H9 (cell line): ENCODE results near the gene PLEKHA7. TPM values are rescaled to one million over a fixed set of nuclear protein-coding genes. Genes with fewer than 3 reads are reported as not detected.

Experiments used
- DNase-seq: peaks from one replicate; pipeline ENCODE4 v3.0.0-alpha.2; 2017
- H2AFZ ChIP-seq: one replicate; pipeline ENCODE4 v1.6.1; 2013; ENCODE audit warnings: mild to moderate bottlenecking, low read length, control low read depth, moderate library complexity
- H2AK5ac ChIP-seq: 2 replicates; pipeline ENCODE4 v1.6.1; 2013; ENCODE audit warnings: low read length, control low read depth, mixed read lengths; ENCODE audit not compliant: insufficient read length
- H2BK120ac ChIP-seq: one replicate; pipeline ENCODE4 v1.6.1; 2013; ENCODE audit warnings: low read depth, mild to moderate bottlenecking, low read length, control low read depth, inconsistent platforms; ENCODE audit not compliant: poor library complexity, severe bottlenecking
- H2BK12ac ChIP-seq: 2 replicates; pipeline ENCODE4 v1.6.1; 2013; ENCODE audit warnings: low read length, control low read depth, mixed read lengths, low read depth; ENCODE audit not compliant: insufficient read length
- H2BK15ac ChIP-seq: 2 replicates; pipeline ENCODE4 v1.6.1; 2013; ENCODE audit warnings: low read depth, low read length, control low read depth
- H2BK20ac ChIP-seq: one replicate; pipeline ENCODE4 v1.6.1; 2013; ENCODE audit warnings: low read depth, mild to moderate bottlenecking, low read length, control low read depth, inconsistent platforms; ENCODE audit not compliant: poor library complexity, severe bottlenecking
- H2BK5ac ChIP-seq: 2 replicates; pipeline ENCODE4 v1.6.1; 2013; ENCODE audit warnings: low read length, control low read depth, mixed read lengths; ENCODE audit not compliant: insufficient read length
- H3K14ac ChIP-seq: 2 replicates; pipeline ENCODE4 v1.6.1; 2013; ENCODE audit warnings: low read length, control low read depth; ENCODE audit not compliant: insufficient read depth
- H3K18ac ChIP-seq: 2 replicates; pipeline ENCODE4 v1.6.1; 2013; ENCODE audit warnings: low read depth, mild to moderate bottlenecking, mixed read lengths, low read length, control low read depth; ENCODE audit not compliant: insufficient read length
- H3K23ac ChIP-seq: 2 replicates; pipeline ENCODE4 v1.6.1; 2013; ENCODE audit warnings: low read length, control low read depth, mixed read lengths, low read depth; ENCODE audit not compliant: insufficient read length
- H3K23me2 ChIP-seq: 2 replicates; pipeline ENCODE4 v1.6.1; 2013; ENCODE audit warnings: low read depth, mild to moderate bottlenecking, mixed read lengths, low read length, control low read depth; ENCODE audit not compliant: insufficient read length, poor library complexity, severe bottlenecking
- H3K27ac ChIP-seq: 2 replicates; pipeline ENCODE4 v1.5.1; 2013; ENCODE audit warnings: low read length, control low read depth, mixed read lengths, low read depth; ENCODE audit not compliant: insufficient read length
- H3K27me3 ChIP-seq: 2 replicates; pipeline ENCODE4 v1.6.1; 2013; ENCODE audit warnings: low read length, control low read depth, inconsistent platforms; ENCODE audit not compliant: insufficient read depth
- H3K4ac ChIP-seq: 2 replicates; pipeline ENCODE4 v1.6.1; 2013; ENCODE audit warnings: low read depth, mild to moderate bottlenecking, control low read depth, inconsistent platforms, low read length, moderate library complexity
- H3K4me1 ChIP-seq: 2 replicates; pipeline ENCODE4 v1.6.1; 2013; ENCODE audit warnings: low read length, control low read depth, inconsistent platforms; ENCODE audit not compliant: insufficient read depth
- H3K4me2 ChIP-seq: 2 replicates; pipeline ENCODE4 v1.6.1; 2013; ENCODE audit warnings: low read length, control low read depth, mixed read lengths; ENCODE audit not compliant: insufficient read length, insufficient read depth
- H3K56ac ChIP-seq: 2 replicates; pipeline ENCODE4 v1.6.1; 2013; ENCODE audit warnings: low read depth, mild to moderate bottlenecking, mixed read lengths, low read length, control low read depth; ENCODE audit not compliant: insufficient read length
- H3K79me1 ChIP-seq: 2 replicates; pipeline ENCODE4 v1.6.1; 2013; ENCODE audit warnings: low read depth, mild to moderate bottlenecking, moderate library complexity, low read length, control low read depth, inconsistent platforms; ENCODE audit not compliant: insufficient read depth, poor library complexity, severe bottlenecking
- H3K79me2 ChIP-seq: 2 replicates; pipeline ENCODE4 v1.6.1; 2013; ENCODE audit warnings: low read length, control low read depth, inconsistent platforms; ENCODE audit not compliant: insufficient read depth
- H3K9ac ChIP-seq: 2 replicates; pipeline ENCODE4 v1.6.1; 2013; ENCODE audit warnings: low read length, control low read depth, mixed read lengths; ENCODE audit not compliant: insufficient read length; ENCODE audit errors: extremely low read depth
- H3K9me3 ChIP-seq: one replicate; pipeline ENCODE4 v1.6.1; 2013; ENCODE audit warnings: low read depth, low read length, inconsistent platforms; ENCODE audit not compliant: control insufficient read depth
- H3T11ph ChIP-seq: one replicate; pipeline ENCODE4 v1.6.1; 2013; ENCODE audit warnings: mild to moderate bottlenecking, low read length, control low read depth, inconsistent platforms
- H4K20me1 ChIP-seq: one replicate; pipeline ENCODE4 v1.6.1; 2013; ENCODE audit not compliant: control insufficient read depth, insufficient read length, insufficient read depth
- H4K5ac ChIP-seq: 2 replicates; pipeline ENCODE4 v1.6.1; 2013; ENCODE audit warnings: low read depth, mild to moderate bottlenecking, mixed read lengths, low read length, control low read depth; ENCODE audit not compliant: insufficient read length
- H4K8ac ChIP-seq: replicated peaks from 2 replicates; pipeline ENCODE4 v1.6.1; 2013; ENCODE audit warnings: low read length, control low read depth, mixed read lengths, low read depth; ENCODE audit not compliant: insufficient read length
- H4K91ac ChIP-seq: 2 replicates; pipeline ENCODE4 v1.6.1; 2013; ENCODE audit warnings: low read depth, mild to moderate bottlenecking, moderate library complexity, mixed read lengths, low read length, control low read depth; ENCODE audit not compliant: insufficient read length
- H3K27ac Mint-ChIP-seq, 3 experiments: 2 replicates in 2 of 3; 3 replicates in 1 of 3; pipeline ENCODE4 v1.8.0; 2020 to 2021; ENCODE audit warnings: mixed read lengths in 3 of 3, mild to moderate bottlenecking in 1 of 3, moderate library complexity in 1 of 3
- H3K27me3 Mint-ChIP-seq: 2 replicates; pipeline ENCODE4 v1.8.0; 2021; ENCODE audit warnings: low read depth, mild to moderate bottlenecking, moderate library complexity, mixed read lengths
- H3K36me3 Mint-ChIP-seq, 3 experiments: 2 replicates in 2 of 3; 3 replicates in 1 of 3; pipeline ENCODE4 v1.8.0; 2020 to 2021; ENCODE audit warnings: low read depth in 3 of 3, mixed read lengths in 3 of 3; ENCODE audit not compliant: insufficient read depth in 1 of 3
- H3K4me1 Mint-ChIP-seq, 2 experiments: 2 replicates each; pipeline ENCODE4 v1.8.0; 2020; ENCODE audit warnings: mixed read lengths in 2 of 2
- H3K4me3 Mint-ChIP-seq, 2 experiments: 2 replicates in 1 of 2; 3 replicates in 1 of 2; pipeline ENCODE4 v1.8.0; 2020 to 2021; ENCODE audit warnings: mild to moderate bottlenecking in 2 of 2, mixed read lengths in 2 of 2, moderate library complexity in 1 of 2
- H3K9me3 Mint-ChIP-seq, 2 experiments: 2 replicates in 1 of 2; 3 replicates in 1 of 2; pipeline ENCODE4 v1.8.0; 2020; ENCODE audit warnings: mild to moderate bottlenecking in 2 of 2, mixed read lengths in 2 of 2, moderate library complexity in 1 of 2
- CTCF ChIP-seq: fragments of 200-600 bp; sonication (generic); conservative IDR thresholded peaks from 3 replicates; pipeline ENCODE4 v1.8.0; 2021; ENCODE audit warnings: antibody characterized with exemption, mild to moderate bottlenecking
- WGBS: extraction: QIAGEN DNeasy Blood & Tissue Kit; methylation state at CpG from one replicate; pipeline ENCODE4 v1.1.7; 2013; ENCODE audit warnings: missing lambda C conversion rate, low lambda C conversion rate, mixed read lengths; ENCODE audit not compliant: insufficient read length; ENCODE audit errors: extremely low coverage; 5-methylcytosine and 5-hydroxymethylcytosine counted together
- total RNA-seq: library from RNA; stranded (reverse); gene quantifications from 2 replicates; pipeline ENCODE4 v1.2.1, GENCODE V29; 2021

Gene PLEKHA7
- total RNA-seq, 1 experiment from 2014 or later, result 21.0 TPM

GRCh38 chr11:16964501-16964900 lies 49.7 kb downstream of the PLEKHA7 start:
- no peak overlapping the region for H3K4me3 Mint-ChIP-seq
- H3K27me3 Mint-ChIP-seq, result no peaks in the 10 kb centered on the region; the same call in none of the 2 replicates
- no peaks in the 10 kb centered on the region; the same call in 1 of the 2 replicates for H3K79me2 ChIP-seq
- no peak for DNase-seq
- no peak overlapping the region for H3K4ac ChIP-seq
- TF ChIP-seq CTCF, result no peak
- H4K5ac ChIP-seq, result no peak overlapping the region
- H3K23me2 ChIP-seq, result no peaks in the 10 kb centered on the region
- no peaks in the 10 kb centered on the region for H3K79me1 ChIP-seq
- H4K8ac ChIP-seq, result no peak overlapping the region
- no peak overlapping the region for H3K18ac ChIP-seq
- no peak overlapping the region for H2BK20ac ChIP-seq
- H3K9ac ChIP-seq, result no peak overlapping the region
- no peak overlapping the region for H2BK15ac ChIP-seq
- no peaks in the 10 kb centered on the region for H3K27me3 ChIP-seq
- H2BK12ac ChIP-seq, result no peak overlapping the region
- H3K14ac ChIP-seq, result no peak overlapping the region
- no peak overlapping the region for H4K91ac ChIP-seq
- H3K4me1 ChIP-seq, result no peaks in the 10 kb centered on the region
- H4K20me1 ChIP-seq, result no peaks in the 10 kb centered on the region
- H3K27ac ChIP-seq, result no peak overlapping the region
- H3K4me2 ChIP-seq, result no peak overlapping the region
- no peak overlapping the region for H3T11ph ChIP-seq
- H2BK5ac ChIP-seq, result no peak overlapping the region
- H2AK5ac ChIP-seq, result no peak overlapping the region
- no peak overlapping the region for H2AFZ ChIP-seq
- no peaks in the 10 kb centered on the region for H3K9me3 ChIP-seq
- H3K4me1 Mint-ChIP-seq, result peaks cover 17 to 33% of the 10 kb centered on the region in 2 experiments
- no peaks in the 10 kb centered on the region; a peak in 1 of 5 replicates for H3K9me3 Mint-ChIP-seq
- H3K56ac ChIP-seq, result no peak overlapping the region
- WGBS, result no CpG with 5 or more reads among the region's 3 CpGs
- H3K36me3 Mint-ChIP-seq, result no peaks in the 10 kb centered on the region; a peak in 1 of 7 replicates
- H2BK120ac ChIP-seq, result no peak overlapping the region
- no peak overlapping the region; a peak in 1 of 7 replicates for H3K27ac Mint-ChIP-seq
- H3K23ac ChIP-seq, result no peak overlapping the region
